Esophagus muscularis mucosa (tissue), 3 donors: ENCODE data around the gene CDK17.
"Not testable (repeated sequence)": the region's sequence is repeated elsewhere in the genome, so short reads cannot be mapped to it uniquely, and the experiment has no call there.

Experiments
- POLR2A ChIP-seq: fragments of 450-650 bp; IDR thresholded peaks from one replicate; pipeline ENCODE4 v1.6.1; 2017; ENCODE audit warnings: antibody characterized with exemption, moderate library complexity, mild to moderate bottlenecking, low read depth
- TF ChIP-seq, protein P1 (sequence below), 3 experiments: fragments of 200-600 bp in 2 of 3; fragments of 450-650 bp in 1 of 3; sonication (generic) in 2 of 3; IDR thresholded peaks; one replicate each; pipeline ENCODE4 v1.5.1; 2017 to 2019; ENCODE audit warnings: antibody characterized with exemption in 3 of 3, mild to moderate bottlenecking in 2 of 3, moderate library complexity in 1 of 3

DNA sequence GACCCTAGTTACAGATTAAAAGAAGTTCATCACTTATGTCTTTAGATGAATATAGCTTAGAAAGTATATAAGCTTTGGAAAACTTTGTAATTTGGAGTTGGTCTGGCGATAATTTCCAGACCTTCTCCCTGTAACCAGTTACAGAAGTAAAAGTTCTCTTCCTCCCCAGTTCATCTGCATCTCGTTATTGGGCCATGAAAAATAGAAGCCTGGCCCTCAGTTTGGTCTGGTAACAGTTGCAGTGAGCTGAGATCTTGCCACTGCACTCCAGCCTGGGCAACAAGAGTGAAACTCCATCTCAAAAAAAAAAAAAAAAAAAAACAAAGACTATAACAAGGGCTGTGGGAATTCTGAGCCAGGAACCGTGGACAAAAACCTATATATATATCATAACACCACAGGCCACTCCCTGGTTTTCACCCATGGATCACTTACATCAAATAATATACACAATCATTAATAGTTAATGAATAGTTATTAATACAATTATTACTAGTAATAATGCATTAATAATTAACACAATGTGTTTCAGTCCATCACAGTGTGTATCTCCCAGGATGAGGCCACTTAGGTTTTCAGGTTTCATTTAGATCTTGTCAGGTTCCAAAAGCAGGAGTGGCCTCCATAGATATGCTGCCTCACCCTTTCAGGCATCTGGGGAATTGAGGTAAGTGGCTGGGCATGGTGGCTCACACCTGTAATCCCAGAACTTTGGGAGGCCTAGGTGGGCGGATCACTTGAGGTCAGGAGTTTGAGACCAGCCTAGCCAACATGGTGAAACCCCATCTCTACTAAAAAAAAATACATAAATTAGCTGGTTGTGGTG, 32.5 kb upstream of the CDK17 start:
- TF ChIP-seq, protein P1, sequence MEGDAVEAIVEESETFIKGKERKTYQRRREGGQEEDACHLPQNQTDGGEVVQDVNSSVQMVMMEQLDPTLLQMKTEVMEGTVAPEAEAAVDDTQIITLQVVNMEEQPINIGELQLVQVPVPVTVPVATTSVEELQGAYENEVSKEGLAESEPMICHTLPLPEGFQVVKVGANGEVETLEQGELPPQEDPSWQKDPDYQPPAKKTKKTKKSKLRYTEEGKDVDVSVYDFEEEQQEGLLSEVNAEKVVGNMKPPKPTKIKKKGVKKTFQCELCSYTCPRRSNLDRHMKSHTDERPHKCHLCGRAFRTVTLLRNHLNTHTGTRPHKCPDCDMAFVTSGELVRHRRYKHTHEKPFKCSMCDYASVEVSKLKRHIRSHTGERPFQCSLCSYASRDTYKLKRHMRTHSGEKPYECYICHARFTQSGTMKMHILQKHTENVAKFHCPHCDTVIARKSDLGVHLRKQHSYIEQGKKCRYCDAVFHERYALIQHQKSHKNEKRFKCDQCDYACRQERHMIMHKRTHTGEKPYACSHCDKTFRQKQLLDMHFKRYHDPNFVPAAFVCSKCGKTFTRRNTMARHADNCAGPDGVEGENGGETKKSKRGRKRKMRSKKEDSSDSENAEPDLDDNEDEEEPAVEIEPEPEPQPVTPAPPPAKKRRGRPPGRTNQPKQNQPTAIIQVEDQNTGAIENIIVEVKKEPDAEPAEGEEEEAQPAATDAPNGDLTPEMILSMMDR (IDR thresholded peaks at IDR 0.05), result not testable (repeated sequence)
- not testable (repeated sequence) for TF ChIP-seq POLR2A
